ENCODE measurements around the gene SERPINE2.

- TF ChIP-seq, protein P1, sequence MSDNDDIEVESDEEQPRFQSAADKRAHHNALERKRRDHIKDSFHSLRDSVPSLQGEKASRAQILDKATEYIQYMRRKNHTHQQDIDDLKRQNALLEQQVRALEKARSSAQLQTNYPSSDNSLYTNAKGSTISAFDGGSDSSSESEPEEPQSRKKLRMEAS (IDR thresholded peaks at IDR 0.05; ENCODE audit: insufficient read depth, insufficient read length): no peak
- TF ChIP-seq, protein P2, sequence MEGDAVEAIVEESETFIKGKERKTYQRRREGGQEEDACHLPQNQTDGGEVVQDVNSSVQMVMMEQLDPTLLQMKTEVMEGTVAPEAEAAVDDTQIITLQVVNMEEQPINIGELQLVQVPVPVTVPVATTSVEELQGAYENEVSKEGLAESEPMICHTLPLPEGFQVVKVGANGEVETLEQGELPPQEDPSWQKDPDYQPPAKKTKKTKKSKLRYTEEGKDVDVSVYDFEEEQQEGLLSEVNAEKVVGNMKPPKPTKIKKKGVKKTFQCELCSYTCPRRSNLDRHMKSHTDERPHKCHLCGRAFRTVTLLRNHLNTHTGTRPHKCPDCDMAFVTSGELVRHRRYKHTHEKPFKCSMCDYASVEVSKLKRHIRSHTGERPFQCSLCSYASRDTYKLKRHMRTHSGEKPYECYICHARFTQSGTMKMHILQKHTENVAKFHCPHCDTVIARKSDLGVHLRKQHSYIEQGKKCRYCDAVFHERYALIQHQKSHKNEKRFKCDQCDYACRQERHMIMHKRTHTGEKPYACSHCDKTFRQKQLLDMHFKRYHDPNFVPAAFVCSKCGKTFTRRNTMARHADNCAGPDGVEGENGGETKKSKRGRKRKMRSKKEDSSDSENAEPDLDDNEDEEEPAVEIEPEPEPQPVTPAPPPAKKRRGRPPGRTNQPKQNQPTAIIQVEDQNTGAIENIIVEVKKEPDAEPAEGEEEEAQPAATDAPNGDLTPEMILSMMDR (IDR thresholded peaks at IDR 0.05; ENCODE audit: extremely low read depth in 1 of 2, insufficient read depth in 1 of 2, low read depth in 1 of 2, low read length in 2 of 2): no peak
- TF ChIP-seq JUN (IDR thresholded peaks at IDR 0.05; ENCODE audit: borderline replicate concordance, insufficient read depth, insufficient read length, low read depth) (no peak), POLR2A (IDR thresholded peaks at IDR 0.05; ENCODE audit: low read depth, low read length) (no peak)
Measured at GRCh38 chr2:223998948-223999347, 40.1 kb downstream of the SERPINE2 start.

All from endothelial cell of umbilical vein (primary cell).